GM23248 (cell line): Measurements from ENCODE around the gene KCNN3.

Experiments
- EZH2 ChIP-seq: fragments of 200-600 bp; sonication (generic); IDR thresholded peaks from 2 replicates; pipeline ENCODE4 v1.6.1; 2018; ENCODE audit warnings: antibody characterized with exemption, mild to moderate bottlenecking; ENCODE audit not compliant: insufficient read depth, poor library complexity, severe bottlenecking
- EZH2phosphoT487 ChIP-seq: fragments of 200-600 bp; sonication (generic); IDR thresholded peaks from 2 replicates; pipeline ENCODE4 v1.6.1; 2018; ENCODE audit warnings: antibody characterized with exemption, moderate library complexity, mild to moderate bottlenecking, low read depth; ENCODE audit not compliant: insufficient read depth

DNA sequence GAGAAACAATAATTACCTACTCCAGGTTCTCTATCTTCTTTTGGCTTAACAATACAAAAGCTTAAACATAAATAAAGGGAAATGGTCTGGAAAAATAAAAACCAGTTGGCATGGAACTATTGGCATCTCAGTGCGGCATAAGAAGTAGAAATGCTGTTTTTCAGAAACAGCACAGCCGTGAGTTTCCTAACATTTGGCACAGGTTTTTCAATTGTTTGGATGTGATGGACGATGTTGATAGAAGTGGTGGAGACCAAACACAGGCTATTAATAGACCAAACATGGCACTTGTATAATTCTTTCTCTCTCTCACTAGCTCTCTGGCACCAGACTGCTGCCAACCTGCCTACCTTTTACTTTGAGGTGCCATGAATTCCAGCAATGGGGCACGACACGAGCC, 36.2 kb downstream of the KCNN3 start:
- TF ChIP-seq EZH2phosphoT487 (no peak), EZH2 (no peak)
